22Rv1 (cell line): ENCODE data around the gene FBXL12.

Experiments used
- CTCF ChIP-seq: fragments of 450-650 bp; IDR thresholded peaks from 2 replicates; pipeline ENCODE4 v1.5.1; 2017; ENCODE audit warnings: mild to moderate bottlenecking
- ZFX ChIP-seq: fragments of 450-650 bp; IDR thresholded peaks from 2 replicates; pipeline ENCODE4 v1.6.1; 2017; ENCODE audit warnings: antibody characterized with exemption, borderline replicate concordance

- TF ChIP-seq CTCF (no peak), ZFX (no peak)
These were observed 21.0 kb downstream of the FBXL12 start for GRCh38 chr19:9797871-9798270.
